NCI-H1417 (cell line): Measurements from ENCODE around the gene TLE7.

Experiments
- DNase-seq, 3 experiments: peaks; one replicate each; lab custom pipeline; 2025; lab: John Stamatoyannopoulos, UW

The TLE7 gene

DNA sequence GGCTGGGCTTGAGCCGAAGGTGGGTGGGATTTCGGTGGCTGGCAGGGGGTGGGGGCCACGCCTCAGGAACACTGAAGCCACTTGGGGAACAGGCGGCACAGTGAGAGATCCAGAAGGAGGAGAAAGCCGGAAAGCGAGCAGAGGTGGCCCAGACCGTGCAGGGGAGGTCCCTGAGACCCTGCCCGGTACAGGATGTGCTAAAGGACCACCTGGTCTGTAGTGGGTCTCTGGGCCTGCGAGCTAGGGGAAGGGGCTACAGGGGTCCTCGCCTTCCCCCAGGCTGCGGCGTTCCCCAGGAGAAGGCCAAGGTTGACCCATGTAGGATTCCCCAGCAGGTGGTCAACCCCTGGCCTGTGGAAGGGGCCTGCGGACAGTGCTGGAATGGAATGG lies at the start of gene TLE7:
TLE7 (minus strand) TSS at position 4 of the 390 bp plus-strand sequence. CDS start 8,730 bp downstream, outside the sequence.
- no peak for DNase-seq

DNA sequence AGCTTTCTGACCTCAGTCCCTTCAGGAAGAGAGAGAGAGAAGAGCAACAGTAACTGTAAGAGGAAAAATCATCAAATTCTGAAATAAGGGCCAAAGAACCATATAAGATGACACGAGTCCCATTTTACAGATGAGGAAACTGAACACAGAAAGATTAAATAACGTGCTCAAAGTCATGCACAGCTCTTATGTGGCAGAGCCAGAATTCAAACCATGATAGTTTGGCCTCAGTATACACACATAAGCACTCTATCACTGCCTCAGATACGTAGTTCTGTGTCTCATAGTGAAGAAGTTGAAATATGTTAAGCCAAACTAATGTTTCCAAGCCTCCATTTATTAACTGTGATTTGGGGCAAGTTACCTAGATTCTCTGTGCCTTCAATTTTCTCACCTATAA lies 49.2 kb upstream of the TLE7 start:
- no peak for DNase-seq

DNA sequence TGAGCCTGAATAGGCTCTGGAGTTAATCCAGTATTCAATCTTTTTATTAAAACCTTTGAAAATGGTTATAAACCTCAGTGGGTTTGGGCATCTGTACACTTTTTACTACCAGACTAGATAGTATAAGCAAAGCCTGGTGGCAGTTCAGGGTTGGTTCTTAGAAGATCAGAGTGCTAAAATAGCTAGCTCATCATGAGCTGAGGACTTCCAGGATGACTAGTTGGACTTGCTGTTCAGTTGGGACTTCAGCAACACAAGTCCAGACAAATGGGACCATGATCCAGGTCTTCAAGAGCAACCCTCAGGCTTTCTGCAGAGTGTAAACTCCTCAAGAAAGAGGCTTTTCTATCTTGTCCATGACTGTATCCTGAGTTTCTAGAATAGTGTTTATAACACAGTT lies 48.5 kb upstream of the TLE7 start:
- no peak for DNase-seq

DNA sequence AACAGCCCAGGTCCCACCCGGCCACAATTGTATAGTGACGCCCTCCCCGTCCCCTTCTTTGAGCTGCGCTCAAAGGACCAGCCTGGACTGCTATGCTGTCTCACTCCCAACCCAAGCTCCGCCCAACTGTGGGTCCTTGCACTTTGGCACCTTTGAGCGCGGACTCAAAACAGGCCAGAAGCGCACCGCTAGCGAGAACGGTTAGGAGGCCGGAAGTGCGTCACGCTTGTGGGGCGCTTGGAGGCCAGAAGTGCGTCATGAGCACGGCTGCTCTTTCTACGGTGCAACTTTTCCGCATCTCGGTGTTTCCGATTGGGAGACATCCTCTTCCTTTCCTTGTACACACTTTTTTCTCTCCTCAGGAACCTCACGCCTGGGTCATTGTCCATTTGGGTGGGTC lies 47.3 kb upstream of the TLE7 start, which contains the start of gene ZNF19:
ZNF19 (minus strand) TSS at position 203 of the 400 bp plus-strand sequence. CDS start 7,210 bp downstream, outside the sequence.
- no peak for DNase-seq

DNA sequence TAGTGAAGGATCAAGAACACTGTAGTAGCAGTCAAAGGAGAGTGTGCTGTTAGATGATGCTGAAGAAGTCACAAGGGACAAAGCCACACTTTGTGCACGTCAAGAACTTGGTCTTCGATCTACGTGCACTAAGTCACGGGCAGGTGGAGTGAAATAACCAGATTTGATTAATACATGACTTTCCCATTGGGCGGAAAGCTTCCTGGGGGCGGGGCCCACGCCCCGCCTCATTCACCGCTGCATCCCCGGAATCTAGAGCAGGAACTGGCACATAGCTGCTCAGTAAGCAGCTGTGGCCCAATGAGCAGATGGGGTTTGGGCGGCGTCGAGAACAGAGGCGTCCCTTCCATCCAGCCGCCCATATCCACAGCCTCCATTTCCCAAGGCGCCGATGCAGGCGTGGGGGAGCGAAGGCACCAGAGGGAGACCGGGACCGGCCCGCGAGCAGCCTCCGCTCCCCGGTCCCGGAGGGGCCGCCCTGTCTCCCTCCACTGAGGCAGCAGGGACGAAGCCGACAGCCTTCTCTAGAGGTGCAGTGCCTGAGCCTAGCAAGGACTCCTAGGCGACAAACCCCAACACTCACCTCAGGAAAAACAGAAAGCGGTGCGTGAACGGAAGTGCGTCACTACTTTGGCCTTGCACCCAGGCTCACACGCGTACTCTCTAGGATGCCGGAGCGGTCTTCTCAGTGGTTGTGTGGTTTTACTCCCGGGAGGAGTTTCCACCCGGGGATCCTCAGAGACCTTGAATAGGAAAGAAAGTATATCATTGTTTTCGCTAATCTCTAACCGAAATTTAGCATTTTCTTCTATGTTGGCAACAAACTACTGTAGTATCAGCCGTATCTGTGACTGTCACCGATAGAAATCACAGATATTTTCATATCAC lies 42.4 kb upstream of the TLE7 start:
- DNase-seq = peak; percentile 78 to 93 (median 80)

DNA sequence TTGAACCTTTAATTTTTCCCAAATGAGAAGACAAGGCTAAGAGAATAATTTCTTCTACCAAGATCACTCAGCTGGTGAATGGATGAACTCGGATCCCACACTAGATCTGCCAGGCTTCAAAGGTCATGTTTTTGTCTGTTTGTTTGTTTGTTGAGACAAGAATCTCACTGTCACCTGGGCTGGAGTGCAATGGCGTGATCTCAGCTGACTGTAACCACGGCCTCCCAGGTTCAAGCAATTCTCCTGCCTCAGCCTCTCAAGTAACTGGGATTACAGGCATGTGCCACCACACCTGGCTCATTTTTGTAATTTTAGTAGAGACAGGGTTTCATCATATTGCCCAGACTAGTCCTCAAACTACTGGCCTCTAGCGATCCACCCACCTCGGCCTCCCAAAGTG lies 40.7 kb upstream of the TLE7 start:
- no peak for DNase-seq

DNA sequence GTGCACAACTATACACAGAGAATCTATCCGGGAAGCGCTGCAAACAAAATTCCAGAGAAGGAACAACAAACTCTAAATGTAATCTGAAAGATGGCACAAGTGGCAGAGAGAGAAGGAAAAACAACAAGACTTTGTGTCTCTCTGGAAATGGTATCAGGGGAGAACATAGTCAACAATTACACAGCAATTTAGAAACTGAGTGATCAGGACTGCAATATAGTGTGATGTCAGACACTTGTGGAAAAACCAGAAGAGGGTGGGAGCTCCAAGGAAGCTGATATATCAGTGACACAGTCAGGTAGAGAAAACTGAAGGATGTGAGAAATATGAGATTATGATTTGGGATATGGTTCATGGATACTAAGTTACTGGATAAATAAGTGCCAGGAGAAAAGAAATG lies 39.1 kb upstream of the TLE7 start:
- no peak for DNase-seq

DNA sequence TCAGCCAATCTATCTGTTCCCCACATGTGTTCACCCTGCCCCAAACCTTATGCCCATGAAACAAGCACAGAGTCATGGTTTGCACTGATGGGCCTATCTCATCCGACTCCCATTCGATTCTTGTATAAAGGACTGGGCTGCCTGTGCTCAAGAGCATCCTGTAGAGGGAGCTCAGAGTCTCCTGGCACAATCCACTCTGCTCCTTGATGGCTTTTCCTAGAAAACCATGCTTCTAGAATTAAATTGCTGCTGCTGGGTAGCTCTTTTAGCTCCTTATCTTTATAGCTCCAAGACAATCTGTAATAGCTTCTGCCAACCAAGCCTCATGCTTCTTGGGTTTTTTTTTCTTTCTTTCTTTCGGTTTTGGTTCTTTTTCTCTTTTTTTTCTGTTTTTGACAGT lies 37.6 kb upstream of the TLE7 start:
- peak in 1 of 3 experiments; percentile 27 for DNase-seq

DNA sequence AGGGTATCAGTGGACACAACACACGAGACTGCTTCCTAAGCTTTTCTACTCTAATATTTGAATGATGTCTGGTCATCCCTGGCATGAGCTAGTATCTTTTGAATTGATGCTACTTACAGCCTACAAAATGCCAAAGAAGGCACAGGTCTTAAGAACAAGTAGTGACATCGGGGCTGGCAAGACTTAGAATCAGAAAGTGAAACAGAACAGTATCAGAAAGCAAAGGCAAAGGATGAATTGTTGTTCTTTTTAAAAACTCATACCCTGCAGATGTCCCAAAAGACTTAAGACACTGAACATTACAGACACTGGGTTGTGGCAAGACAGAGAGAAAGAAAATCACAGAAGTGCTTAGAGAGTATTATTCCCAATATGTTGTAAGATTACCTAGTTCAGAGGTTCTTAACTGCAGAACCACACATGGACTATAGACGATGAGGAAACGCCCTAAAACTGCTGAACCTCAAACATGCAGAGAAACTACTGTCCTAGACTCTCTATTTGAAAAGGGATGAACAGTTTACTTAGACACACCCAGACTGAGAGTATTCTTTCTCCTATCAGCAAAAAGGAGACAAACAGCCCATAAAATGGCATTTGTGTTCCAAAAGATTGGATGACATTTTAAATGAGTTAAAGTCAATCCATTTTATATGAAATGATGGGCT lies 34.7 kb upstream of the TLE7 start:
- no peak for DNase-seq

DNA sequence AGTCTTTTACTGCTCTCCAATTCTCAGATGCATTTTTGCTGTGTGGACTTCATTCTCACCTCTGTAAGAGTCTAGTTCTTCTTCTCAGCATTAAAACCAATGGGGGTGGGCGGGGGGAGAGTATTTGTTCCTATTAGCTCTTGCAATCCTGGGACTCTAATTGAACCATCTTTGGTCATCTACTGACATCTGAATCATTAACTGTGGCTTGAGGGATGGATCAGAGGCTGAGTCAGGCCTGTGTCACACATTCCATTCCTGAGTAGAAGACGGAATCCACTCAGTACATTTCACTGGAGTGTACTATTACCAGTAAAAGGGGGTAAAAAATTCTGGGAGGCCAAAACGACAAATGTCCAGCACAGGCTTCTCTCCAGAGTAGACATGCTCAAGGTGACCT lies 33.0 kb upstream of the TLE7 start:
- no peak for DNase-seq

DNA sequence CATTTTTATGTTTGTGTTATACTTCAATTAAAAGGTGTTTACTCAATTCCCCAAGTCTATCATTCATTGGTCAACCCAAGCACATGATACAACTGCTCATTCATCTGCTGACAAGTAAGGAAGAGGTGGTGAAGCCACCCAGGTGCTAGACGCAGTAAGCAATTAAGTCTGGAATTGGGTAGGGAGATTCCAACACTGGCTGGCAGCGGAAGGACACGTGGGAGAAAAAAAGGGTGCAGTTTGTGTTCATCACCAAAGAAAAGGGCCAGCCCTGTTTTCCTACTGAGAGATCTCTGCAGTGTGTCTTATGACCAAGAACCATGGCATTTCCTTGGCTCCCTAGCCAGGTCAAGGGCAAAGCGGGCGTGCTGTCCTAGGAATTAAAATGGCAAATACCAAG lies 32.0 kb upstream of the TLE7 start:
- no peak for DNase-seq

DNA sequence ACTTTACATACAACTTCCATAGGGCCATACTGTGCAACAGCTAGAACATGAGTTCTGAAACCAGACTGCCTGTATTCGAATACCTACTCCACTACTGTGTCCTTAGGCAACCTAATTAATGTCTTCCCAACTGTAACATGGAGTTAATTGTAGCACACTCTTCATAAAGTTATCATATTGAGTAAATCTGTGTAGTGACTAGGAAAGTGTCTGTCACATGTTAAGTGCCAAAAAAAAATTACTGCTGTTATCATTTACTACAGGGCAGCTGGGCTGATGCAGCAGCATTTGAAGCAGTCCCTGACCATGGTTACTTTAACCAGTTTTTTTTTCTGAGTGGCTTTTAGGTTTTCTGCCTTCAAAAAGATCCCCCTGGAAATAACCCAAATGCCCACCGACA lies 31.1 kb upstream of the TLE7 start:
- DNase-seq = no peak

DNA sequence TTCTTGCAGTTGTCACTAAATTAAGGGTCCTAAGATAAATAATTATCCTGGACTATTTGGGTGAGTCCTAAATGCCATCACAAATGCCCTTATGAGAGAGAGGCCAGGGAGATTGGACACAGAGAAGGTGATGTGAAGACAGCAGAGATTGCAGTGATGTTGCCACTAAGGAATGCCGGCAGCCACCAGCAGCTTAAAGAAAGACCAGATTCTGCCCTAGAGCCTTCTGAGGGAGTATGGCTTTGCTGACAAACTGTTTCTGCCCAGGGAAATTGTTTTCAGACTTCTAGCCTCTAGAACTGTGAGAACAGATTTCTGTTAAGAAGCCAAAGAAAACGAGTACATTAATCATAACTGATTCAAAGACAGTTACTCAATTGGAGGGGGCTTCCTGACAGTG lies 30.2 kb upstream of the TLE7 start:
- no peak for DNase-seq

DNA sequence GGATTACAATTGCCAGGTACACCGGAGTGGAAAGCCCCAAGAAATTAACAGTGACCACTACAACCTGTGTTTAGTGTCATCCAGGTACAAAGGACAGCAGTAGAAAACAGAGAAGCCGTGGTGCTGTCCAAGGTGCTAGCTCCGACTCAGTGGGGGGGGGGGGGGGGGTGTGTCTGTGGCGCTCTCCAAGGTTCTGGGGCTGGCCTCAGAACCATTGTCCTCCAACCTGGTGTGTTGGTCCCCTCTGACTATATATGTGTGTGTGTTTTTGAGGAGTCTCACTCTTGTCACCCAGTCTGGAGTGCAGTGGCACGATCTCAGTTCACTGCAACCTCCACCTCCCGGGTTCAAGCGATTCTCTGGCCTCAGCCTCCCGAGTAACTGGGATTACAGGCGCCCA lies 26.0 kb upstream of the TLE7 start:
- no peak for DNase-seq

DNA sequence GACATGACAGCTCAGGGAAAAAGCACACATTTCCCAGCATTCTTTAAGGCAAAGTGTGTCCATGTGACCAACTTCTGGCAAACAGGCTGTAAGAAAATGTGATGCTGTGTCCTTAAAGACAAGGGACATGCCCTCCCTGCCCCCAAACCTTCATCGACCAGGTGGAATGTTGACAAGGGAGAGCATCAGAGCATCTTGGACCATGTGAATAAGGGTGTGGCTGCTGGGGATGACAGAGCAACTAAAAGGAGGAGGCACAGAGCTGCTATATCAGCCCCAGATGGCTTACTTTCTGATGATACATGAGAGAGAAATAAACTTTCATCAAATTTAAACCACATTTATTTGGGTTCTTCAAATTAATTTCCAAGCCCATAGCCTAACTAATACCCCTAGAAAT lies 22.4 kb upstream of the TLE7 start:
- no peak for DNase-seq

DNA sequence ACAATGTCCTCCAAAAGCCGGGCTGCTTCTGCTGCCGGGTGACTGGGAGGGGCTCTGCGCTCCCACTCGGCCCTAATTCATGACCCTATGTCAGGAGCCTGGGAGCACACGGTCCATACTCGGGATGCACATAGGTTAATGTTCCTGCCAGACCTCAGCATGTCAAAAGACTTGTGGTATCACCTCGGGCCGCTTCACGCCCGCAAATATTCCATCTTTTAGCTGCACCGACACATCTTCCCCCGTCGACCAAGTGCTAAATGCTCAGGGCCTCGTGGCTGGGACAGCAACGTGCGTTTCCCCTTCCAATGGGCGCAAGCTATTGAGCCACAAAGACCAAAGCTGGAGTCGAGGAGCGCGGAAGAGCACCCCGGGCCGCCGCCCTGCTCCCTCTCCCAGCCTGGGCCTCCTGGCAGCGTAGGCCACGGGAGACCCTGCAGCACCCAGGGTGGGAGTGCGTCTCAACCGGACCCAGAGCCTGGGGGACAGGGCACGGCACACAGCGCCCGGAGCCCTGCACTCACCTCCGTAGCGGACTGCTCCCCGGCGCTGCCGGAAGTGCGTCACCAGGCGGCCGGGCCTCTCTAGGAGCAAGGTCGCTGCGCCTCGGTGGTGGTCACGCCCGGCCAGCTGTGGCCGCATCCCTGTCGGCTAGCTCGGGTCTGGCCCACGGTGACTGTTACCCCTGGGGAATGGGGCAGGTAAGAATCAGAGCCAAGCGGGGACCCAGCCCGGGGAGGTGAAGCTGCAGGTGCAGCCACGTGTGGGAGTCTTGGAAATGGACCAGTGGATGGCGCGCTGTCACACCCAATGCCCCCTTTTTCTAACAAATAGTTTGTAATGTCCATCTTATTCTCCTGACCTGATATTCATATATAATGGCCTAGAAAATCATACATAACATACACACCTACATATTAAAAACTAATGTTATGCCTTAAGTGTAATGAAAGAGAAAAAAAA lies 20.1 kb upstream of the TLE7 start, which contains the start of gene ZNF23:
ZNF23 (minus strand) TSS at position 562 of the 963 bp plus-strand sequence. CDS start 5,451 bp downstream, outside the sequence.
- DNase-seq = peak; percentile 61 to 79 (median 76)

DNA sequence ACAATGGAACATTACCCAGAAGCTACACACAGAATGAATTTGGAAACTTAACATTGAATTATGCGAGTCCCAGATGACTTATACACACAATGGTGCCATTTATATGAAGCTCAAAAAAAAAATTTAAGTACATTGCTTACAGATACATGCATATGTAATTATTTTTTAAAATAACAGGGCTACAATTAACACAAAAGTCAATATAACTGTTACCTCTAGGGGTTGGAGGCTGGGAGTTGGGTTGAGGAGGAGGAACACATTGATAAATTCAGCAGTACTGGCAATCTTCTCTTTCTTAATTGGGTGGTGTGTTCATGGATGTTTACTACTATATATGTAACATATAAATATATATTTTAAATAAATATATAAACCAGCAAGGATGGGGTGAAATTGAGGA lies 19.1 kb upstream of the TLE7 start:
- no peak for DNase-seq

DNA sequence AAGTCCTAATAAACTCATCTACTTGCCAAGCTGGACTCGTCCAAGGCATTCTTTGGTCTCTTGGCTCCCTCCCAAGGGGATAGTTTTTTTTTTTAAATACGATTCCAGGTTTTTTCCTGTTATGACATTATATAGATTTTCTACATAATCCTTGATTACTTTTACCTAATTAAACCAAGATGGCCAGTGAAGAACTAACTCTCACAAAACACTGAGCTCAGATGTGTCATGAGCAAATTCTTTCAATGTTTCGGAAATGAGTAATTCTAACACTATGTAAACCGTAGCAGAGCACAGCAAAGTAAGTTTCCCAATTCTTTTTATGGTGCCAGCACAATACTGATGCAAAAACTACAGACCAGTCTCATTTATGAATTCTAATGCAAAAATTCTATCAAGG lies 18.4 kb upstream of the TLE7 start:
- DNase-seq = no peak

DNA sequence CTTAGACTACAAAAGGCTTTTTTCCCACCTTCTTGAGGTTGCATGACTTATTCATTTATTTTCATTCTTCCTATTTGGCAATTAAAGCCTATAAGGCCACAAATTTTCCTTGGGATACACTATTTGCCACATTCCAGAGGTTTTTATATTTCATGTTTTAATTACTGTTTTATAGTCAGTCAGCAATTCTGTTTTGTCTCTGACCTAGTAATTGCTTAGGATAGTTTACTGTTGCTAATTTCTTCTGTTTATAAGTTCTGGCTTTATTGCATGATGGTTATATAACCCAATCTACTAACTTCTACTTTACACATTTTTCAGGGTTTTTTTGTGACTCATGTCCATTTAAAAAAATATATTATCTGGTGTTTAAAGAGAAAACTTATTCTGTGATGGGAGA lies 17.7 kb upstream of the TLE7 start:
- no peak for DNase-seq

DNA sequence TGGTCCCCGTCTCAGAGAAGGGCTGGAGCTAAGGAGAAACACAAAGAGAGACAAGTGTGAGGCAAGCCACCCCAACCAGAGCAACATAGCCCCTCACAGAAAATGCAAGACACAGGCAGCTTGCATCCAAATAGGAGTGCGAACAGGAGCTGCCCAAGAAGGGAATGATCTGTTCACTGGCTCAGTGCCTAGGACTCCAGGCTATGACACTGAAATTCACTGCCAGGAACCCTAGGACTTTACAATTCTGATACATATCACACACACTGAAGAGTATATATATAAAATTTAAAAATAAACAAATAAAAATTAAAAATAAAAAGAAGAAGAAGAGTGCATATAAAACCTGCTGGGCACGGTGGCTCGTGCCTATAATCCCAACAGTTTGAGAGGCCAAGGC lies 14.9 kb upstream of the TLE7 start:
- DNase-seq = no peak

DNA sequence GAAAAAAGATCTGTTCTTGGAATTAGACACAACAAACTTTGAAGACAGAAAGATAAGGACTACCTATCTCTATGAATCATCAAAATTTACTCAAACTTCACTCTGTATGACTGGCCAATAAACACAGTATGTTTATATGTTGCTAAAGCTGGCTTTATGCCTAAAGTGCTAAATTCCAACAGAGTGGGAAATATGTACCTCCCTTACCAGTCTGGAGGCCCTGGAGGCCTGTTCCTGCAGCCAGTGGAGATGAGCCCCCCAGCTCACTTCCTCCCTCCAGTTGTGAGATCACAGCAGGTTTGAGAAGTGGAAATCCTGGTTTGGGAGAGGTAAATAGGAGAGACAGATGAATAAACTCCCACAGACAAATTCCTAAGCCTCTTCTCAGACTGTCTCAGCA lies 11.2 kb upstream of the TLE7 start:
- no peak for DNase-seq

DNA sequence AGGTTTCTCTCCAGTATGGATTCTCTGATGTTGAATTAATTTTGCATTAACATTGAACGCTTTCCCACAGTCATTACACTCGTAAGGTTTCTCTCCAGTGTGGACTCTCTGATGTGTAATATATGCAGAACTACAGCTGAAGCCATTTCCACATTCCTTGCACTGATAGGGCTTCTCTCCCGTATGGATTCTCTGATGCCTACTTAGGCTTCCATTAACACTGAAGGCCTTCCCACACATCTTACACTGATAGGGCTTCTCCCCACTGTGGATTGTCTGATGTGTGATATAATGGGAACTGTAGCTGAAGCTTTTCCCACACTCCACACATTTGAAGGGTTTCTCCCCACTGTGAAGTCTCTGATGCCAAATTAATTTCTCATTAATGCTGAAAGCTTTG lies 7.2 kb upstream of the TLE7 start:
- peak in 1 of 3 experiments; percentile 3 for DNase-seq
